Endothelial cell of umbilical vein (primary cell): Measurements from ENCODE around the gene INTS11.

ENCODE experiments used
- CTCF ChIP-seq, 2 donors: IDR thresholded peaks; 1 replicate in 1 of 2; 2 replicates in 1 of 2; pipeline ENCODE4 v1.5.1; 2011; ENCODE audit warnings: low read length in 2 of 2, mild to moderate bottlenecking in 2 of 2, moderate library complexity in 2 of 2, control low read depth in 1 of 2, inconsistent platforms in 1 of 2, low read depth in 1 of 2; ENCODE audit not compliant: insufficient read depth in 1 of 2; ENCODE audit errors: extremely low read depth in 1 of 2
- JUN ChIP-seq: IDR thresholded peaks from 2 replicates; pipeline ENCODE4 v1.6.1; 2011; ENCODE audit warnings: borderline replicate concordance, low read depth; ENCODE audit not compliant: insufficient read length, insufficient read depth
- MAX ChIP-seq: IDR thresholded peaks from 2 replicates; pipeline ENCODE4 v1.6.1; 2011; ENCODE audit not compliant: insufficient read depth, insufficient read length
- POLR2AphosphoS5 ChIP-seq: IDR thresholded peaks from 2 replicates; pipeline ENCODE4 v1.6.1; 2012; ENCODE audit warnings: low read depth, mild to moderate bottlenecking, control low read depth, low read length, moderate library complexity; ENCODE audit not compliant: insufficient read depth

- TF ChIP-seq MAX: no peak
- no peak for TF ChIP-seq CTCF (IDR thresholded peaks at IDR 0.05; ENCODE audit: extremely low read depth in 1 of 2, insufficient read depth in 1 of 2, low read depth in 1 of 2, low read length in 2 of 2)
- no peak for TF ChIP-seq POLR2AphosphoS5
- TF ChIP-seq JUN: no peak
Observed at GRCh38 chr1:1361982-1362423, 37.5 kb upstream of the INTS11 start.
